ENCODE data around the gene PROC.

The PROC gene

GRCh38 chr2:127378720-127379119 lies 39.5 kb upstream of the PROC start:
- no peak overlapping the region for H3K4me3 ChIP-seq (ENCODE audit: low read depth, low read length)
- no peak for DNase-seq (ENCODE audit: low read depth)
- no peak for TF ChIP-seq CTCF (conservative IDR thresholded peaks at IDR 0.05; ENCODE audit: low read depth, low read length)

- no peak for DNase-seq (ENCODE audit: low read depth)
- no peak overlapping the region for H3K4me3 ChIP-seq (ENCODE audit: low read depth, low read length)
- TF ChIP-seq CTCF (conservative IDR thresholded peaks at IDR 0.05; ENCODE audit: low read depth, low read length), result no peak
Observed at GRCh38 chr2:127379712-127380355, 38.4 kb upstream of the PROC start.

- no peak for DNase-seq (ENCODE audit: low read depth)
- TF ChIP-seq CTCF (conservative IDR thresholded peaks at IDR 0.05; ENCODE audit: low read depth, low read length), result no peak
- H3K4me3 ChIP-seq (ENCODE audit: low read depth, low read length), result no peak overlapping the region
Observed at GRCh38 chr2:127381762-127382161, 36.5 kb upstream of the PROC start.

- DNase-seq (ENCODE audit: low read depth), result no peak
- H3K4me3 ChIP-seq (ENCODE audit: low read depth, low read length), result no peak overlapping the region
- no peak for TF ChIP-seq CTCF (conservative IDR thresholded peaks at IDR 0.05; ENCODE audit: low read depth, low read length)
Observed at GRCh38 chr2:127382831-127383230, 35.4 kb upstream of the PROC start.

GRCh38 chr2:127384529-127384928 lies 33.7 kb upstream of the PROC start:
- TF ChIP-seq CTCF (conservative IDR thresholded peaks at IDR 0.05; ENCODE audit: low read depth, low read length), result no peak
- DNase-seq (ENCODE audit: low read depth), result no peak
- no peak overlapping the region for H3K4me3 ChIP-seq (ENCODE audit: low read depth, low read length)

- DNase-seq (ENCODE audit: low read depth), result no peak
- TF ChIP-seq CTCF (conservative IDR thresholded peaks at IDR 0.05; ENCODE audit: low read depth, low read length), result no peak
- H3K4me3 ChIP-seq (ENCODE audit: low read depth, low read length), result peak overlapping the region; percentile 88
Observed at GRCh38 chr2:127386246-127386645, 32.0 kb upstream of the PROC start.
